HFFc6 (cell line): ENCODE data around the gene DCUN1D3. TPM values are rescaled to one million over a fixed set of nuclear protein-coding genes. Genes with fewer than 3 reads are reported as not detected.

Source experiments
- DNase-seq: peaks from one replicate; pipeline ENCODE4 v3.0.0-alpha.2; 2018
- H3K27ac Mint-ChIP-seq: 2 replicates; pipeline ENCODE4 v1.8.0; 2020; ENCODE audit warnings: mild to moderate bottlenecking, mixed read lengths
- H3K27me3 Mint-ChIP-seq: 2 replicates; pipeline ENCODE4 v1.8.0; 2021; ENCODE audit warnings: mild to moderate bottlenecking, moderate library complexity, mixed read lengths; ENCODE audit not compliant: insufficient read depth
- H3K36me3 Mint-ChIP-seq: 2 replicates; pipeline ENCODE4 v1.8.0; 2021; ENCODE audit warnings: low read depth, mixed read lengths
- H3K4me1 Mint-ChIP-seq: 2 replicates; pipeline ENCODE4 v1.8.0; 2020; ENCODE audit warnings: low read depth, mixed read lengths
- H3K4me3 Mint-ChIP-seq: 2 replicates; pipeline ENCODE4 v1.8.0; 2020; ENCODE audit warnings: mild to moderate bottlenecking, moderate library complexity, mixed read lengths
- H3K9me3 Mint-ChIP-seq: 2 replicates; pipeline ENCODE4 v1.8.0; 2020; ENCODE audit warnings: mild to moderate bottlenecking, mixed read lengths
- CTCF ChIP-seq: fragments of 200-600 bp; sonication (generic); IDR thresholded peaks from 2 replicates; pipeline ENCODE4 v1.5.0; 2021; ENCODE audit warnings: antibody characterized with exemption, mild to moderate bottlenecking
- total RNA-seq, 6 experiments: library from RNA; stranded (reverse); fragmentation: NEBNext Ultra II Directional; extraction: Animal tissue kit (Norgen Biotek cat#: 25700); gene quantifications; 2 replicates in 1 of 6; 3 replicates in 5 of 6; pipeline ENCODE4 v1.2.3, GENCODE V29; 2021

DCUN1D3 gene
- total RNA-seq, 6 experiments from 2014 or later: 29.2 to 41.0 (median 32.1) TPM

- DNase-seq: no peak
- Mint-ChIP-seq H3K36me3 (peaks cover 40% of the 10 kb centered on the region), H3K9me3 (no peaks in the 10 kb centered on the region), H3K27me3 (peaks cover 2% of the 10 kb centered on the region; the same call in 1 of the 2 replicates), H3K4me3 (peak overlapping the region; percentile 89), H3K27ac (peak overlapping the region; percentile 97), H3K4me1 (peaks cover 59% of the 10 kb centered on the region)
- no peak for TF ChIP-seq CTCF
These were observed 2.2 kb downstream of the DCUN1D3 start for GRCh38 chr16:20897922-20898321.

DNA sequence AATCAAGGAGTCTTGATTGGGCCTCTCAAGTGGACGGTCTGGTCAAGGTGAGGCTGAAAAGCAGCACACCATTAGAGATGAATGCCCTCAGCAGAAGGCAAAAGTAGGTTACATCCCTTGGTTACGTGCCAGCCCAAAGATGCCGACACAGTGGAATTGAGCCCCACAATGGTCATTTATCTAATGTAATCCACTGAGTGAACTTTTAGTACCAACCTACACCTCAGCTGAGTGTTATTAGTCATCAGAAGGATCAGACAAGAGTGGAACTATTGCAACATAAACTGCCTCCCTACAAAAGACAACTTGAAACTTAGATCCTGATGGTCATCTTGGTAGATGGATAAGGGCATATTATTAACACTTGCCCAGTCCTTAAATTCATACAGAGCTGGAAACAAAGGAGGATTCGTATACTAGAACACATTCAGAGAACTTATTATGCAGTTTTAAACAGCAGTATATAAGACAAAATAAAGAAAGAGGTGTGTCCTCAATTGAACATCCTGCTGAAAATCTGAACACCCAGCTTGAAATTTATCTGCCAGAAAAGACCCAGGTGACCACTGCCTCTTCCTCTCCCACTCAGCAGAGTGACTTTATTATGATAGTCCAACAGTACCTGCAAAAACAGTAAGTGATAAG is 2.8 kb downstream of the DCUN1D3 start:
- peak; percentile 53 for DNase-seq
- H3K27me3 Mint-ChIP-seq: peaks cover 2% of the 10 kb centered on the region; the same call in 1 of the 2 replicates
- H3K4me1 Mint-ChIP-seq: peaks cover 54% of the 10 kb centered on the region
- H3K9me3 Mint-ChIP-seq: no peaks in the 10 kb centered on the region
- peak overlapping the region; percentile 97 for H3K27ac Mint-ChIP-seq
- H3K4me3 Mint-ChIP-seq: peak overlapping the region; percentile 89
- no peak for TF ChIP-seq CTCF
- peaks cover 42% of the 10 kb centered on the region for H3K36me3 Mint-ChIP-seq

GRCh38 chr16:20894388-20894787 is 5.8 kb downstream of the DCUN1D3 start:
- H3K27me3 Mint-ChIP-seq: peaks cover 2% of the 10 kb centered on the region; the same call in 1 of the 2 replicates
- no peaks in the 10 kb centered on the region for H3K9me3 Mint-ChIP-seq
- H3K4me1 Mint-ChIP-seq: peaks cover 61% of the 10 kb centered on the region
- DNase-seq: no peak
- no peak overlapping the region for H3K27ac Mint-ChIP-seq
- H3K4me3 Mint-ChIP-seq: no peak overlapping the region
- peaks cover 43% of the 10 kb centered on the region for H3K36me3 Mint-ChIP-seq
- TF ChIP-seq CTCF: no peak

DNA sequence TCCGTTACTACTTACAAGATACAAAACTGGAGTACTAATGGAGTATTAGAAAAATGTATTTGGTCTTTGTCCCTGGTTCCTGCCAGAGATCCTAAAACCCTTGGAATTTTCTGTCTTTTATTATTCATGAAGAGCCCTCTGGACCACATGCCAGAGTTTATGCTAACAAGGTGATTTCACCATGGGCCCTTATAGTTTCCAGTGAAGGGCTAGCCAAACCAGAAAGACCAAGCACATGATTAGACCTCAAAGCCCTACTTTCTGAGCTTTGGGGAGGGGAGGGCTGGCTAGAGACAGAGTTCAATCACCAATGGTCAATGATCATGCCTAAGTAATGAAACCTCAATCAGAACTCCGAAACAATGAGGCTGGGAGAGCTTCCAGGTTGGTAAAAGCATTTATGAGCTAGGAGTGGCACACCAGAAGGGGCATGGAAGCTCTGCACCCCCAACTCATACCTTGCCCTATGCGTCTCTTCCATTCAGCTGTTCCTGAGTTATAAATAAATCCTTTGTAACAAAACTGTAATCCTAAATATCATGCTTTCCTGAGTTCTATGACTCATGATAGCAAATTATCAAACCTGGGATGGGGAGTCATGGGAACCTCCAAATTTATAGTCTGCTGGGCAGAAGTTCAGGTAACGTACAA is 10.4 kb downstream of the DCUN1D3 start:
- H3K27me3 Mint-ChIP-seq: peaks cover 2% of the 10 kb centered on the region; the same call in 1 of the 2 replicates
- peak overlapping the region; percentile 17; the same call in 1 of the 2 replicates for H3K27ac Mint-ChIP-seq
- H3K4me1 Mint-ChIP-seq: peaks cover 48% of the 10 kb centered on the region
- peak overlapping the region; percentile 21; the same call in 1 of the 2 replicates for H3K4me3 Mint-ChIP-seq
- no peak for TF ChIP-seq CTCF
- no peaks in the 10 kb centered on the region for H3K9me3 Mint-ChIP-seq
- DNase-seq: no peak
- H3K36me3 Mint-ChIP-seq: peaks cover 26% of the 10 kb centered on the region

DNA sequence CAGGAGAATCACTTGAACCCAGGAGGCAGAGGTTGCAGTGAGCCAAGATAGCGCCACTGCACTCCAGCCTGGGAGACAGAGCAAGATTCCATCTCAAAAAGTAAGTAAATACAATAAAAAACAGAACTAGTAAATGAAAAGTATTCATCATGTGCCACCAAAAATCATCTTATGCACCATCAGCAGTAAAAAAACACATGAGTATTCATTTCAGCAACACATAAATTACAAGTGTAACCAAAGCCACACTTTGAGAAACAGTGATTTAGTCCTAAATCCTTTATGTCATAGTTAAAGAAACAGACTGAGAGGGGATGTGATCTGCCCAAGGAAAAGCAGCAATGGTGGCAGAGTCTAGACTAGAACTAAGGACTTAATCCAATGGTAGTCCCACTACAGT is 13.0 kb downstream of the DCUN1D3 start:
- Mint-ChIP-seq H3K4me1 (peaks cover 54% of the 10 kb centered on the region), H3K27ac (no peak overlapping the region), H3K27me3 (peaks cover 2% of the 10 kb centered on the region; the same call in 1 of the 2 replicates), H3K36me3 (peaks cover 29% of the 10 kb centered on the region), H3K4me3 (no peak overlapping the region), H3K9me3 (no peaks in the 10 kb centered on the region)
- no peak for TF ChIP-seq CTCF
- DNase-seq: no peak
